Measurements from ENCODE around the gene ZSWIM5.
"Not testable (repeated sequence)": the region's sequence is repeated elsewhere in the genome, so short reads cannot be mapped to it uniquely, and the experiment has no call there.

Gene ZSWIM5

DNA sequence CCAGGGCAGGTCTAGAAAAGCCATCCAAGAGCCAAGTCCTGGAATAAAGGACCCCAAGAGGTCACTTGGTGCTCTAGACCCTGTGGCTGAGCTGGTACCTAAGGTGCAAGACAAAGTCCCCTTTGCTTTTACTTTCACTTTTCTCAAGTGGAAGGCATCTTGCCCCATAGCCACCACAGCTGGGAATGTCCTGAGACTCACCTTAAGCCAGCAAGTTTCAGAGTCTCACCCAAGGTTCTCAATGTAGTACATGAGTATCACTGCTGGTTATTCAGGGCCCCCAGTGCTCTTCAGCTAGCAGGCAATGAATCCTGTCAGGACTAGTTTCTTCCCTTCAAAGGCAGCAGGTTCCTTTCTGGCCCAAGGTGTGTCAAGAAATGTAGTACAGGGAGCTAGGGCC is 126.9 kb downstream of the ZSWIM5 start:
- no peak for DNase-seq

DNA sequence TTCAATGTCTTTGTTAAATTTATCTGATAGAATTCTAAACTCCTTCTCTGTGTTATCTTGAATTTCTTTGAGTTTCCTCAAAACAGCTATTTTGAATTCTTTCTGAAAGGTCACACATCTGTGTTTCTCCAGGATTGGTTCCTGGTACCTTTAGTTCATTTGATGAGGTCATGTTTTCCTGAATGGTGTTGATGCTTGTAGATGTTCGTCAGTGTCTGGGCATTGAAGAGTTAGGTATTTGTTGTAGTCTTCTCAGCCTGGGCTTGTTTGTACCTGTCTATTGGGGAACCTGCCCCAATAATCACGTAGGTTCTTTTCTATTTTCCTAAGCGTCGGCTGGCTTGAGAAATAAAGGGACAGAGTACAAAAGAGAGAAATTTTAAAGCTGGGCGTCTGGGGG is 129.4 kb downstream of the ZSWIM5 start:
- DNase-seq: not testable (repeated sequence)

DNA sequence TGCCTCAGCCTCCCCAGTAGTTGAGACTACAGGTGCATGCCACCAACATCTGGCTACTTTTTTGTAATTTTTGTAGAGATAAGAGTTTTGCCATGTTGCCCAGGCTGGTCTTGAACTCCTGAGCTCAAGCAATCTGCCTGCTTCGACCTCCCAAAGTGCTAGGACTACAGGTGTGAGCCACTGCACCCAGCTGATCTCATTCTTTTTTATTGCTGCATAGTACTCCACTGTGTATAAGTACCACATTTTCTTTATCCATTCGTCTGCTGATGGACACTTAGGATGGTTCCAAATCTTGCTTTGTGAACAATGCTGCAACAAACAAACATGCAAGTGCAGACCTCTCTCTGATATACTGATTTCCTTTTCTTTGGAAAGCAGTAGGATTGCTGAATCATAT is 134.8 kb downstream of the ZSWIM5 start:
- no peak for DNase-seq

DNA sequence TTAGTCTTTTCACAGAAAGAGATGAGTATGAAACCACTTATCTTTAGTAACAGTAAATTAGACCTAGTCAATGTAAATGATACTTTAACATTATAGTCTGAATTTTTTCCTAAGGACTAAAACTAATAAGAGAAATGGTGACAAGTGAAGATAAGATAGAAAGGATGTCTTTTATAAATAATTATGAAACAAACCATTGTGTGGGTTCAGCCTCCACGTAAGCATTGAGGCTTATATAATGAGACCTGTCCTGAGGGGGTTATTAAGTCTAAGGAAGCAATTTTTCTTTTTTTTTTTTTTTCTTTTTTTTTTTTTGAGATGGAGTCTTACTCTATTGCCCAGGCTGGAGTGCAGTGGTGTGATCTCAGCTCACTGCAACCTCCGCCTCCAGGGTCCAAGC is 138.6 kb downstream of the ZSWIM5 start:
- no peak for DNase-seq

DNA sequence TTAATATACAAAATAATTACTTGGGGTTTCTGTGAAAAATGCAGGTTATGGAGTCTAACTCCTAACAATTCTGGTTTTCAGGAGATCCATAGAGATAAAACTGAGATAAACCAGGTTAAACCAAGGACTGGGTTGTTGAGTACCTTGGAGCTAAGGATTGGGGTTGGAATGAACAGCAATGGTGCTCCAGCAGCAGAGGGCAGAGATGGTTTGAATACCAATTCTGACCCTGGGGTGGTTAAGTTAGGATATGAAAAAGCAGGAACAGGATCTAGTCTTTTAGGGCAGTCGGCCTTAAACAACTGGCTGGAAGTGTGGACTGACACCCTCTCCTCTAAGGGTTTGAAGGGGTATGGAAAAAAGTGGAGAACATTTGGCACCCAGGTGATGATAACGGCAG is 141.3 kb downstream of the ZSWIM5 start:
- no peak for DNase-seq

DNA sequence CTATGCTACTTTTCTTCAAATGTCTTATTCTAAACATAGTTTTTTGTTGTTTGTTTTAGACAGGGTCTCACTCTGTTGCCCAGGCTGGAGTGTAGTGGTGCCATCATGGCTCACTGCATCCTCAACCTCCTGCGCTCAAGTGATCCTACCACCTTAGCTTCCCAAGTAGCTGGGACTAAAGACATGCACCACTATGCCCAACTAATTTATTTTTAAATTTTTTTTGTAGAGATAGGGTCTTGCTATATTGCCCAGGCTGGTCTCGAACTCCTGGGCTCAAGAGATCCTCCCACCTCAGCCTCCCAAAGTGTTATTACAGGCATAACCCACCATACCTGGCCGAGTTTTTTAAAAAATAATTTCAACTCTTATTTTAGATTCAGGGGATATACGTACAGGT is 143.9 kb downstream of the ZSWIM5 start:
- DNase-seq: not testable (repeated sequence)

DNA sequence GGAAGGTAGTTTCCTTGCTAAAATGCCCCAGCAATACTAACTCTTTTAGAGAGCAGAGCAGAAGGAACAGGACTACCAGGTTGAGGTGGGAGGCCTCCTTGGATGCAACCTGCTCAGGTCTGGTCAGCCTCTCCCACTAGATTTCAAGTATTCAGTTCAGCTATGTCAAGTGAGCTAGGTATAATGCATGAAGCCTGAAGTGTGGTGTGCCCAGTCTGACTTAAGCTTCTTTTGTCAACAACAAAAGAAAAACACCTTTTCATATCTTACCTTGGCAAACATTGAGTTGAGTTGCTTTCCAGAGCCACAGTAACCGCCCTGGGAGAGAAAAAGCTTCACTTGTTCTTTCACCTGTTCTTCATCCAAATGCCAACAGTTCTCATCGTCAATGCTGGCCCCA is 146.6 kb downstream of the ZSWIM5 start:
- DNase-seq: no peak

DNA sequence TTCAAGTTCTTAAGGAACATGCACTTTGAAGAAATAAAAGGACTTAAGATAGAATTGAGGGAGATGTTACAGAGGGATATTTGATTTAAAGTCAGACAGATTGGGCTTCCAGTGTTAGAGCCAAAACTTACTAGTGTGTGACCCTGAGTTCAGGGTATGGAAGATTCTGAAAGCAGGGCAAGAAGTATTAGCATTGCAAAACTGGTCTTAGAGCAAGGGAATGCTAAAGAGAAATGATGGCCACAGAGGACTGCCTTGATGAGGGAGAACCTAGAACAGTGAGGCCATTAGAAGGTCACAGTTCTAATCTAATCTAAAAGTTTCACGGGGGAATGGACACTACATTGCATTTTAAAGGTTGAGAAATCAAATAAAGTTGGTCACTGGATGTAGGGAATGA is 148.9 kb downstream of the ZSWIM5 start:
- DNase-seq: no peak

DNA sequence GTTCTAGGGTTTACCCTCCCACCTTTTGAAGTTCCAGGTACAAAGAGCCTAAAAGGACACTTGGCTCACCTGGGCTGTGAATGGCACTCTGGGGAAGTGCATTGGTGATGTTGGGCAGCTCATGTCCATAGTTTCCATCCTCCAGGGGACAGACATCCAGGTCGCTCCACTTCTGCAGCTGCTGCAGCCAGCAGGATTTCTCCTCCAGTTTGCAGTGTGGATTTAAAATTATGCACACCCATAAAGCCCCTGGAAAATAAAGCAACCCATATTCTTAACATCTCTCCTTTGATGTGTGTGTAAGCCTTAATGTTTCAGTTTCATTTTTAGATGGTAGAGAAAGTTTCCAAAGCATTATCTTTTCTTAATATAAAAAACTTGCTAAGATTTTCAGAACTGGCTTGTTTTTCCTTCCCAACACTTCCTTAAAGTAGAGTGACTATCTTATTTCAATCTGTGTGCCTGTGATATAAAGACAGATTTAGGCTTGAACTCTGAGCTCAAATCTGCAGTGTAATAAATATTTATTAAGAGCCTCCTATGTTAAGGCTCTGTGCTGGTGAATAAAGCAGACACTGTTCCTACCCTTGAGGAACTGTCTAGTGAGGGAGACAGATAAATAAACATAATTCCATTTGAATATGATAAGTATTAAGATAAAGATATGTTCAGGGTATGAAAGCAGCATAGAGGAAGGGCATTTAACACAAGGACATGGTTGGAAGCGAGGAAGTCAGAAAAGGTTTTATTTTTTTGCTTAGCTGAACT is 155.2 kb downstream of the ZSWIM5 start:
- peak in 1 of 2 experiments; percentile 23 for DNase-seq

DNA sequence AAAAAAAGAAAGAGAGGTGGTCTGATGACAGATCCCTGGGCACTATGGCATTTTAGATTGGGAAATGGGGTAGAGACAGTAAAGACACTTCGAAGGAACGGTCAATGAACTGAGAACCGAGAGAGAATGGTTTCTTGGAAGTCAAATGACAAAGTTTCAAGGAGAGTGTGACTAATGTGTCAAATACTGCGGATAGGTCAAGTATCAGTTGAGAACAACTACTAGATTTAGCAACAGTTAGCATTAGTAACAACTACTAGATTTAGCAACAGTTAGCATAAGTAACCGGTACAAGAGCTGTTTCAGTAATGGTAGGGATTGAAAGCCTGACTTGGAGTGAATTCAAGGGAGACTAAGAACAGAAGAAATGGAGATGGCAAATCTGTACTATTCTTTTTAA is 159.4 kb downstream of the ZSWIM5 start:
- DNase-seq: no peak

DNA sequence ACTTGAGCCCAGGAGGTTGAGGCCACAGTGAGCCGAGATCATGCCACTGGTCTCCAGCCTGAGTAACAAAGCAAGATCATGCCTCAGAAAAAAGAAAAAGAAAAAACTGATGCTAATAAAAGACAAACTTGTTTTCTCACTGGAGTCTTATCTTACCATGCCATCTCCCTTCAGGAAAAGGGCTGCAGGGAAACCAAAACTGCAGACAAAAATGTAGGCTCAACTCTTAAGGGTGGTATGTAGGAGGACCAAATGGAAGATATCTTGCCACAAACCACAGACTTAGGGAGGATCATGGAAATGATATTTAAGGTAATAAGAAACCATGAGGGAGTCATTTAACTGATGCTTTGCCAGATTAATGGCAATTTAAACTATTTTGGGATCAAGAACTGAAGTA is 161.5 kb downstream of the ZSWIM5 start:
- DNase-seq: no peak

DNA sequence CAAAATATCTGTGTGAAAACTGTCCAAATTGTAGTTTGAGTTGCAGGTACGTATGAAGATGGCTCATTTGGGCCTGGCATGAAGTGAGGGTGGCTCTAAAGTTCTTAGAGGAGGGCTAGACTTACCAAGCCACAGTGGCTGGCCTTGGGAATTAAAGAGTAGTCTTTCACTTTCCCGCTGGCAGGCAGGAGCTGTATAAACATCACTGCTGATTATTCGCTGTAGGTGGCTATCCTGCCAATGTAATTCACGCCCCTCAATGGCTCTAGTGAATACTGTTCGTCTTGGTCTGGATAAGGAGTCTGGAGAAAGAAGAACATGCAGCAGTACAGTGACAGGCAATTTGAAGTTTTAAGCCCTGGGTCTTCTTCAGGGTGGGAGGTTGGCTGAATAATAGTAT is 163.3 kb downstream of the ZSWIM5 start:
- DNase-seq: no peak

DNA sequence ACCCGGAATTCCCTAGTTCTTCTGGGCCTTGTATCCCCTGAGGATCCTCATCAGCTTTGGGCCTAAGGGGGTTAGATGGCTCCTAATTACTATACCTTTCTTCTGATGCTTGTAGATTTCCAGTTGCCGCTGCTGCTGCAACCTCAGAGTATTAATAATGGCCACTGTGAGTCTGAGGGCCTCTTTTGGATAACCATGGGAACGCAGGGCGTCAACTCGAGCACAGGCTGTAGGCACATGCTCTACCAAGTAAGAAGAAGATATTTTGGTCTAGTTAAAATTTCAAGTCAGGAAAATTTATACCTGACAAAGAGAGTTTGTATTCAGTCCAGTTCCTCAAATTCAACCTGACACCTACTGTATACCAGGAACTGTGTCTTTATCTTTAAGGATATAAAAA is 166.1 kb downstream of the ZSWIM5 start:
- DNase-seq: no peak

DNA sequence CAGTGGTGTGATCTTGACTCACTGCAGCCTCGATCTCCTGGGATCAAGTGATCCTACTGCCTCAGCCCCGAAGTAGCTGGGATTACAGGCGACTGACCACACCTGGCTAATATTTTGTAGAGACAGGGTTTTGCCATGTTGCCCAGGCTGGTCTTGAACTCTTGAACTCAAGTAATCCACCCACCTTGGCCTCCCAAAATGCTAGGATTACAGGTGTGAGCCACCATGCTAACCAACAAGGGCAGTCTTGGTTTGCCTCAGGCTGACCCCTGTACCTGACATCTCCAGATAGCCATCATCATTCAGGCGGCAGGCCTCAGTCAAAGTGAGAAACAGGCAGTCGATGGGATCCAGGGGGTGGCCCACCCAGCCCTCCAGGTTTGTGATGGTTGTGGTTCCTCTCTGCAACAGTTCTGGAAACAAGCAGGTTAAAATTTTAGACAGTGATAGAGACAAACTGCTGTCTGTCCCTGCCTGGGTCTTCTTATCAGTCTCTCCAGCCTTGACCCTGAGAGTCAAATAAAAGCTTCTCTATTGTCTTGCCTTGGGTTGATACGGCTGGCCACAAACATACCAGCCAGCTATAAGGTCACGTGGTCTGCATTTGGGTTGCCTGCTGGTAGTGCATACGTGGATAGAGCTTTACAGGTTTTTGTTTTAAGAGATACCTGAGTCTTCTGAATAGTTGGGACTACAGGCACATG is 167.6 kb downstream of the ZSWIM5 start:
- no peak for DNase-seq

DNA sequence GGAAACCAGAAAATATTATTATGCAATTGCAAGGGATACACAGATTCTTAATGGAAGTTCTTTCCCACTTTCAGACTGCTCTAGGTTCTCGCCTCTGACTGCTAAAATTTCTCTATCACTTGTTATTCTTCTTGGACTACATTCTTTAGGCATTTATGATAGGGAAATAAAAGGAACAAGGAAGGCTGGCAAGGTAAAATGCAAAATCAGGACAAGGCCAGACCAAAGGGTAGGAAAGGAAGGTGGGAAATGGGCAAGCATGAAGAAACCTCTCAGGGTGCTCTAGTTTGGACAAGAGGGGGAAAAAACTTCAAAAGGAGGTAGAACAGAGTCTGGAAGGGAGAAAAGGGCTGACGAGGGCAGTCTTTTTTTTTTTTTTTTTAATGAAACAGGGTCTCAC is 168.2 kb downstream of the ZSWIM5 start:
- no peak for DNase-seq

DNA sequence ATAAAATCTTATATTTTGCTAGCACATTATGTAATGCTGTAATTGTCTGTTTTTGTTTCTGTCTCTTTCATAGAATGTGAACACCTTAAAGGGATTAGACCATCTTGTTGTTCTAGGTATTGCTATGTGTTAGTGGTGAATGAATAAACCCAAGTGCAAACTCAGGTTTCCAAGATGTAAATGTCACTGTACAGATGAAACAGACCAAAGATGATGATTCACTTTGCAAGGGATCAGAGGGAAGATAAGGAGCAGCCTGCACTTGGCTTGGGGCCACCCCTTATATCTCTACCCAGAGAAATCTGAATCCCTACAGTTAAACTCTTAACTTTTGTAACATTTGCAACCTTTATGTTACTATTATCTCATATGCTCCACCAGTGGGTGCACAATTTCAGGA is 168.9 kb downstream of the ZSWIM5 start:
- no peak for DNase-seq

DNA sequence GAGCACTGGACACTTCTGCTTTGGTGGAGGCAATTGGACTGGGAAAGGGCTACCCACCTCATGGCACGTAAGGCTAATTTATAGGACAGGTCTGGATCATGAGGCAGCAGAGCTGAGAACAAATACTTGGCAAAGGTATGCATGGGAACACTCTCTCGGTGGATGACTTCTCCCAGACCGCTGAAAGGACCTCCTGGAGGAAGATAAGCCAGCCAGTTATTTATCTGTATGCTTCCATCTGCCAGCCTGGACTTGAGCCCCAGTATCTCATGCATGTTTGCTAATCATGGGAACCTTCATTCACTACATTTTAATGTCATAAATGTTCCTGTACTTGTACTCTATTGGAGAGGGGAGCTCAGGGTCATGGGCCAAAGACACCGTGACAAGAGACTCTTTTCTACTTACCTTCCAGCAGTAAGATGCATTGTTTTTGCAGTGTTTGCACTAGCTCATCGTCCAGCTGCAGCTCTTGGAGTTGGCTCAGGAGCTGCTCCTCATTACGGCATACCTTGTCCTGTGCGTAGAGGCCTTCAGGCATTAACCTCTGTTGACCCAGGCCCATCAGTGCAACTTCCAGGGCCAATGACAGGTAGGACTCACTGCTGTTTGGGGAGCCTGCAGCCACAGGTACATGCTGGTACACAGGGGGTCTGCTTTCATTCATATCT is 170.6 kb downstream of the ZSWIM5 start:
- DNase-seq: no peak

DNA sequence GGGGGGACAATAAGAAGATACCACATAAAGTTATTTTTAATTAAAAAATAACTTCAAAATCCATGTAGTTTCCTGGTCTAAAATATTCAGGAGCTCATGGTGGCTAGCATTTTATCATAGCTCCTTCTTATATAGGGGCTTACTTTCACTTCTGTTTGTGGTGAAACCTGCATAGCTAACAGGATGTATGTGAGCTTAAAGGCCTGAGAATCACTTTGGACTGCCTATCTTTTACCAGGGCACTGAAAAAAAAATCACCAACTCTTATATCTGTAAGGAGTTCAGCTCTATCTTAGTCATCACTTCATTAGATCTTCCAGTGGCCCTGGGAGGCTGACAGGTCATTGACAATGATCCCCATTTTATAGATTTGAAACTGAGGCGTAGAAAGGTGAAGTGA is 173.0 kb downstream of the ZSWIM5 start:
- no peak for DNase-seq

DNA sequence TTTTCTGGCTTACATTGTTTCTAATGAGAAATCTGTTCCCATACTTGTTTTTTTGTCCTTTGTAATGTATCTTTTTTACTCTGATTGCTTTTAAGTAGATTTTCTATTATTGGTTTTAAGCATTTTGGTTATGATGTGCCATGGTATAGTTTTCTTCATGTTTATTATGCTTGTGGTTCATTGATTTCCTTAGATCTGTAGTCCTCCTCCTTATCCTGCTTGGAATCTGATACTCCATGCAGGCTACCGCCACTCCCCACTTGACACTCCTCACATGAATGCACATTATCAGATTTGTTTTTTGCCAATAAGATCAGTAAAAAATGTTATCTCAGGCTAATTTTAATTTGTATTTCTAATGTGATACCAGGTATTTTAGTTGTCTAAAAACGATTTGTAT is 173.6 kb downstream of the ZSWIM5 start:
- no peak for DNase-seq

DNA sequence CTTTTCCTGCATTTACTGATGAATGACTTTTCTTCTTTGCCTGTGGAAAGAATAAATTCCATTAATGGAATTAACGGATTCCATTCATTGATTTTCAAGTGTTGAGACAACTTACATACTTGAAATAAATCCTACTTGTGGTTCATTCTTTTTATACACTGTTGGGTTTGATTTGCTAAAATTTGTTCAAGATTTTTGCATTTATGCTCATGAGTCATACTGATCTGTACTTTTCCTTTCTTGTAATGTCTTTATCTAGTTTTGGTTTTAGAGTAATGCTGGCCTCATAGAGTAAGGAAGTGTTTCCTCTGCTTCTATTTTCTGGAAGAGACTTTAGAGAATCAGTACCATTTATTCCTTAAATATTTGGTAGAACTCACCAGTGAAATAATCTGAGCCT is 180.0 kb downstream of the ZSWIM5 start:
- DNase-seq: no peak

DNA sequence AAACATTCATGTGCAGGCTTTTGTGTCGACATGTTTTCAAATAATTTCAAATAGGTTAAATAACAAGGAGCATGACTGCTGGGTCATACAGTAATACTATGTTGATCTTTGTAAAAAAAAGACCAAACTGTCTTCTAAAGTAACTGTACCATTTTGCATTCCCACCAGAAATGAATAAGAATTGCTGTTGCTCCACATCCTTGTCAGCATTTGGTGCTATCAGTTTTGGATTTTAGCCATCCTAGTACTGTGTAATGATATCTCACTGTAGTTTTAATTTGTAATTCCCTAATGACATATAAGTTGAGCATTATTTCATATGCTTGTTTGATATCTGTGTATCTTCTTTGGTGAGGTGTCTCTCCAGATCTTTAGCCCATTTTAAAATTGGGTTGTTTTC is 182.7 kb downstream of the ZSWIM5 start:
- no peak for DNase-seq

DNA sequence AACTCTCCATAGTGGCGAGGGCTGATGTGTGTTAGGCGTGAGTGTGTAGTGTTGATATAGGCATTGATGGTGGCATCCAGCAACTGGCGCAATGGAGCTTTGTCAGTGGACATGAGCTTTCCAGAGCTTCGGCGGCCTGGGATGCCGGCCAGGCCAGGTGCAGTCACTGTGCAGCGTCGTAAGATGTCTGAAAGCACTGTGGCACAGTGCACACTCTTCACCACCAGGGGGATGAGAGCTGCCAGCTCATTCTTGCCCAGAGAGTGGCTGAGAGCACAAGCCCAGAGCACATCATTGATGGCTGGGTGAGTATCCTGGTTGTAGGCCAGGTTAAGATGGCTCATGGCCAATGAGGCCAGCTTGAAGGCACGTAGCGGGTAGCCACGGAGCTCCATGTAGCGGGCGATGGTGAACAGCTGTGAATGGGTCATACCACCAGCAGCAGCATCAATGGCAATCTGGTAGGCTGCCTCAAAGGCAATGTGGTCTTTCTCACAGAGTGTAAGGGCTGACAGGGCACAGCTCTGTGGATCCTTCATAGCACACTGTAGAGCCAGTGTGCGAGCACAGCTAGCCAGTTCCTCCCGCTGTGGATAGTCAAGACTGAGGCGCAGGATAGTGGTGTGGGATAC is 187.7 kb downstream of the ZSWIM5 start:
- DNase-seq: peak; percentile 72 to 77

DNA sequence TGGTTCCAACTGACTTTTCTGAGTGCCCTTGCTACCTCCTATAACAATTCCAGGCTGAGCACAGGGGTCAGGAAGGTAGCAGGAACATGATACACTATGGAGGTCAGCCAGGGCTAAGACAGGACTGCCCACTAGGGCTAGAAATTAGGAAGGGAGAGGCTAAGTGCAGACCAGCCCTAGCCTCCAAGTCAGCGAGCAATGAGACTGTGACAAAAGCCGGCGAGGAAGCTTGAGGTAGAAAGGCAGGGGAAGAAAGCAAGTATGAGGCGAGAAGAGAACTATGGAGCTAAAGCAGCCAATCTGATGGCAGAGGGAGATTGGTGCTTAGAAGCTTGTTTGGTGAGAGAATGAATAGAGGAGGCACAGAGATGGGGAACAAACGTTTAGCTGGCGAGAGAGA is 189.6 kb downstream of the ZSWIM5 start:
- DNase-seq: no peak

All from activated T-cell treated with anti-CD3 and anti-CD28 coated beads, Interleukin-2, amount 50 U/mL, for 48 hours (primary cell).